ENCODE data around the gene DLGAP4. TPM values are rescaled to one million over a fixed set of nuclear protein-coding genes. Genes with fewer than 3 reads are reported as not detected.

The DLGAP4 gene
- total and polyA plus RNA-seq, 2 of the 13 experiments (the other 11 are each of a cell fraction or from before 2014, with no cell fraction given): 15.2 to 26.7 TPM

GRCh38 chr20:36439040-36439730 lies 133.0 kb downstream of the DLGAP4 start (continued):
- TF ChIP-seq ZBED4 (CRISPR knock-in tag; IDR thresholded peaks at IDR 0.05; ENCODE audit: borderline replicate concordance) (no peak), ZNF138 (CRISPR knock-in tag; IDR thresholded peaks at IDR 0.05; ENCODE audit: low read depth) (peak; percentile 70; the same call in 1 of the 2 replicates), HOXA5 (CRISPR knock-in tag; IDR thresholded peaks at IDR 0.05) (no peak), GATAD1 (CRISPR knock-in tag; IDR thresholded peaks at IDR 0.05) (peak; percentile 63; the same call in 1 of the 2 replicates), ZNF24 (IDR thresholded peaks at IDR 0.05) (no peak), ZNF557 (CRISPR knock-in tag; IDR thresholded peaks at IDR 0.05) (no peak), HBP1 (CRISPR knock-in tag; IDR thresholded peaks at IDR 0.05; ENCODE audit: low read depth) (no peak), ZBTB4 (CRISPR knock-in tag; IDR thresholded peaks at IDR 0.05; ENCODE audit: borderline replicate concordance) (no peak), ZNF282 (IDR thresholded peaks at IDR 0.05; ENCODE audit: partially characterized antibody) (no peak), ZFP41 (CRISPR knock-in tag; IDR thresholded peaks at IDR 0.05; ENCODE audit: borderline replicate concordance) (no peak), ZSCAN12 (CRISPR knock-in tag; IDR thresholded peaks at IDR 0.05) (no peak), ZNF792 (CRISPR knock-in tag; IDR thresholded peaks at IDR 0.05) (peak; percentile 58; the same call in 1 of the 2 replicates), ZNF34 (CRISPR knock-in tag; IDR thresholded peaks at IDR 0.05; ENCODE audit: borderline replicate concordance) (no peak), ZNF232 (CRISPR knock-in tag; IDR thresholded peaks at IDR 0.05; ENCODE audit: borderline replicate concordance) (no peak), HMGXB4 (CRISPR knock-in tag; IDR thresholded peaks at IDR 0.05; ENCODE audit: borderline replicate concordance in 1 of 2, low read depth in 1 of 2) (no peak), TMF1 (CRISPR knock-in tag; IDR thresholded peaks at IDR 0.05; ENCODE audit: low read depth) (no peak), PRPF4 (IDR thresholded peaks at IDR 0.05; ENCODE audit: low read depth, low read length, poor library complexity, severe bottlenecking) (no peak), ZNF703 (CRISPR knock-in tag; IDR thresholded peaks at IDR 0.05; ENCODE audit: borderline replicate concordance) (no peak), ZFX (CRISPR knock-in tag; IDR thresholded peaks at IDR 0.05; ENCODE audit: low read depth) (peak; percentile 18; the same call in 1 of the 2 replicates)

Data from HepG2 (cell line).